ENCODE data around the gene PSMC5. TPM values are rescaled to one million over a fixed set of nuclear protein-coding genes. Genes with fewer than 3 reads are reported as not detected.

Gene PSMC5
- total RNA-seq: 100 to 1,000 TPM; 137 TPM
- polyA plus RNA-seq (2013, experiment 1 of 2): 119 TPM
- 111 TPM for polyA plus RNA-seq (2013, experiment 2 of 2)
- long read RNA-seq, experiment 1, transcript PSMC5-201 (12 exons, 1,579 nt): major isoform, 50 of 99 reads
- long read RNA-seq, experiment 1, transcript PSMC5-203 (12 exons, 1,680 nt): minor isoform, 6 of 99 reads
- long read RNA-seq, experiment 1, partial matches to known transcripts: 21 of 99 reads
- long read RNA-seq, experiment 1, other reads (novel, unspliced or antisense): 16 of 99 reads
- long read RNA-seq, experiment 2, transcript PSMC5-203 (12 exons, 1,680 nt): minor isoform, 23 of 218 reads
- long read RNA-seq, experiment 2, transcript PSMC5-201 (12 exons, 1,579 nt): major isoform, 171 of 218 reads
- long read RNA-seq, experiment 2, partial matches to known transcripts: 8 of 218 reads
- long read RNA-seq, experiment 2, other reads (novel, unspliced or antisense): 15 of 218 reads
- long read RNA-seq, experiment 3, transcript PSMC5-201 (12 exons, 1,579 nt): major isoform, 636 of 747 reads
- long read RNA-seq, experiment 3, transcript PSMC5-203 (12 exons, 1,680 nt): minor isoform, 45 of 747 reads
- long read RNA-seq, experiment 3, transcript PSMC5-212 (11 exons, 1,474 nt): minor isoform, 5 of 747 reads
- long read RNA-seq, experiment 3, partial matches to known transcripts: 15 of 747 reads
- long read RNA-seq, experiment 3, other reads (novel, unspliced or antisense): 46 of 747 reads
- long read RNA-seq, experiment 4, transcript PSMC5-201 (12 exons, 1,579 nt): major isoform, 719 of 794 reads
- long read RNA-seq, experiment 4, transcript PSMC5-203 (12 exons, 1,680 nt): minor isoform, 28 of 794 reads
- long read RNA-seq, experiment 4, partial matches to known transcripts: 10 of 794 reads
- long read RNA-seq, experiment 4, other reads (novel, unspliced or antisense): 33 of 794 reads

DNA sequence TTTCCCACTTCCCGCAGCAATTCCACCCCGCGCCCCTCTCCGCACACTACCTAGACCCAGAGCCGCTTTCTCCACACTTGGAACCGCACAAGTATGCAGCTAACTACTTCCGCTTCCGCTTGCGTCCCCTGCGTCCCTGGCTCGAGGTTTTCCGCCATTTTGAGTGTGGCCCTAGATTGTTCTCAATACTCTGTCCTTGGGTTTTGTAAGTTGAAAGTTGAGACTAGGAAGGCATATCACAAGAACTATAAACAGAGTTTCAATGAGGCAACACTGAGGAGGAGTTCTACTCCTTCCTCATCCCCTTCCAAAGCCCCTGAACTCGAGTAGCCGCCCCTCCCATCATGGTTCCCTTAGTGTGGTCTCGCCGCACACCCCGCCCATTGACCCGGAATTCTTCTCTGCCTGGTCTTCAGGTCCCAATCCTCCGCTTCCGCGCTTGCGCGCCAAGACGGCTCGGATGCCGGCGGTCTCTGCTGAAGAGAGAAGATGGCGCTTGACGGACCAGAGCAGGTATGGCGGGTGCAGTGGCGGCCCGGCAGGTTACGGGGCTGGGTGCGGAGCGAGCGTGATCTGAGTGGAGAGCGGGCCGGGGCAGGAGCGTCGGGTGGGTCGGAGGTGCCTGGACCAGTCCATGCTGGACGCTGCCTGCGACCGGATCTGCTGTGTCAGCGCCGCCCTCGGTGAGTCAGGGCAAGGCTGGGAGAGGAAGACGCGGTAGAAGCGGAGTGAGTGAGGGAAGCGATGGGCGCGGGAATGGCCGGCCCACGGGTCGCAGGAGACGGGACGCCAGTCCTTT is at the start of gene PSMC5, which contains the start of gene FTSJ3:
Gene PSMC5 (plus strand): TSS at position 430 of the 799 bp plus-strand sequence. CDS start 60 bp downstream, at position 490.
Gene FTSJ3 (minus strand): TSS at position 662 of the 799 bp plus-strand sequence. CDS start 761 bp downstream, outside the sequence.
- TF ChIP-seq, protein P1, sequence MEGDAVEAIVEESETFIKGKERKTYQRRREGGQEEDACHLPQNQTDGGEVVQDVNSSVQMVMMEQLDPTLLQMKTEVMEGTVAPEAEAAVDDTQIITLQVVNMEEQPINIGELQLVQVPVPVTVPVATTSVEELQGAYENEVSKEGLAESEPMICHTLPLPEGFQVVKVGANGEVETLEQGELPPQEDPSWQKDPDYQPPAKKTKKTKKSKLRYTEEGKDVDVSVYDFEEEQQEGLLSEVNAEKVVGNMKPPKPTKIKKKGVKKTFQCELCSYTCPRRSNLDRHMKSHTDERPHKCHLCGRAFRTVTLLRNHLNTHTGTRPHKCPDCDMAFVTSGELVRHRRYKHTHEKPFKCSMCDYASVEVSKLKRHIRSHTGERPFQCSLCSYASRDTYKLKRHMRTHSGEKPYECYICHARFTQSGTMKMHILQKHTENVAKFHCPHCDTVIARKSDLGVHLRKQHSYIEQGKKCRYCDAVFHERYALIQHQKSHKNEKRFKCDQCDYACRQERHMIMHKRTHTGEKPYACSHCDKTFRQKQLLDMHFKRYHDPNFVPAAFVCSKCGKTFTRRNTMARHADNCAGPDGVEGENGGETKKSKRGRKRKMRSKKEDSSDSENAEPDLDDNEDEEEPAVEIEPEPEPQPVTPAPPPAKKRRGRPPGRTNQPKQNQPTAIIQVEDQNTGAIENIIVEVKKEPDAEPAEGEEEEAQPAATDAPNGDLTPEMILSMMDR (conservative IDR thresholded peaks at IDR 0.05): peak; percentile 70
- DNase-seq: peak; percentile 99
- WGBS, 2 experiments (ENCODE audit: insufficient coverage in 1 of 2, insufficient read length in 1 of 2): 0% methylated on average over 29 to 58 of the region's 58 CpGs

DNA sequence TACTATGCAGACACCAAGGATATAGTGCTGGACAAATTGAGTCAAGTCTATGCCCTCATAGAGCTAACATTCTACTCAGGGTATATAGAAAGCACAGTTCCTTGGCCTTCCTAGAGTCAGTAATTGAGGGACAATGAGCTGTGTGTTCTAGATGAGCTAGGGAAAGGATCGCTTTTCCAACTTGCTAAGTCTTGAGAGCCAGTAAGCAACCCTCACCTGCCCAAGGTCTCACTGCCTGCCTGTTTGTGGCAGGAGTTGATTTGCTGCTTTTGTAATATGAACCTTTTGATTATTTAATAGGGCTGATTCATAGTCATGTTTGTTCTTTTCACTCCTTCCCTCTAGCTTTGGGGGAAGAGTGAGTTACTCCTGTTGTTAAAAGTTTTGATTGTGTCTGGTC is 46.7 kb upstream of the PSMC5 start:
- Histone ChIP-seq H3K9me3 (ENCODE audit: control insufficient read depth, low read length) (no peaks in the 10 kb centered on the region), H3K4me1 (ENCODE audit: control insufficient read depth, insufficient read depth, low read length) (no peaks in the 10 kb centered on the region), H3K27ac (ENCODE audit: low read depth, low read length) (no peak overlapping the region), H3K27me3 (ENCODE audit: control insufficient read depth, insufficient read depth, low read length, poor library complexity, severe bottlenecking) (no peaks in the 10 kb centered on the region), H3K9ac (ENCODE audit: extremely low read depth, low read length, poor library complexity, severe bottlenecking) (no peak overlapping the region), H3K36me3 (ENCODE audit: control insufficient read depth, insufficient read depth, low read length) (peaks cover 90% of the 10 kb centered on the region), H3K4me3 (ENCODE audit: low read length) (no peak overlapping the region)
- H3K27ac Mint-ChIP-seq: no peak overlapping the region
- TF ChIP-seq, protein P1 (conservative IDR thresholded peaks at IDR 0.05): no peak
- no peaks in the 10 kb centered on the region for H3K9me3 Mint-ChIP-seq
- H3K36me3 Mint-ChIP-seq (ENCODE audit: low read depth): peaks cover 48% of the 10 kb centered on the region
- DNase-seq: no peak
- no peak overlapping the region for H3K4me3 Mint-ChIP-seq
- H3K27me3 Mint-ChIP-seq (ENCODE audit: insufficient read depth): no peaks in the 10 kb centered on the region
- 100% methylated on average over 1 of the region's 1 CpG; no CpG with 5 or more reads in 1 of the 2 experiments for WGBS, 2 experiments (ENCODE audit: insufficient coverage in 1 of 2, insufficient read length in 1 of 2)
- H3K4me1 Mint-ChIP-seq: peaks cover 13% of the 10 kb centered on the region

More for the DNA sequence above, at the start of gene PSMC5, which contains the start of gene FTSJ3:
- H3K27ac Mint-ChIP-seq: peak within 1 kb of the TSS; percentile 100
- Histone ChIP-seq H3K27ac (ENCODE audit: low read depth, low read length) (peak within 1 kb of the TSS; percentile 96), H3K4me3 (ENCODE audit: low read length) (peak within 1 kb of the TSS; percentile 90), H3K27me3 (ENCODE audit: control insufficient read depth, insufficient read depth, low read length, poor library complexity, severe bottlenecking) (no peaks in the 10 kb centered on the region), H3K36me3 (ENCODE audit: control insufficient read depth, insufficient read depth, low read length) (peaks cover 72% of the 10 kb centered on the region), H3K4me1 (ENCODE audit: control insufficient read depth, insufficient read depth, low read length) (no peaks in the 10 kb centered on the region), H3K9ac (ENCODE audit: extremely low read depth, low read length, poor library complexity, severe bottlenecking) (peak within 1 kb of the TSS; percentile 92), H3K9me3 (ENCODE audit: control insufficient read depth, low read length) (no peaks in the 10 kb centered on the region)
- H3K4me3 Mint-ChIP-seq: peak within 1 kb of the TSS; percentile 99
- peaks cover 74% of the 10 kb centered on the region for H3K36me3 Mint-ChIP-seq (ENCODE audit: low read depth)
- H3K4me1 Mint-ChIP-seq: peaks cover 17% of the 10 kb centered on the region
- no peaks in the 10 kb centered on the region for H3K9me3 Mint-ChIP-seq
- H3K27me3 Mint-ChIP-seq (ENCODE audit: insufficient read depth): no peaks in the 10 kb centered on the region
